Fibroblast of mammary gland (primary cell): Measurements from ENCODE around the gene CRLF1.

Experiments used
- DNase-seq: peaks from one replicate; pipeline ENCODE4 v3.0.0-alpha.2; 2010; ENCODE audit warnings: low read depth
- H3K4me3 ChIP-seq: 2 replicates; pipeline ENCODE4 v1.5.1; 2011; ENCODE audit warnings: low read depth, mild to moderate bottlenecking, low read length, moderate library complexity; ENCODE audit not compliant: control insufficient read depth
- CTCF ChIP-seq: conservative IDR thresholded peaks from 2 replicates; pipeline ENCODE4 v1.5.1; 2011; ENCODE audit warnings: low read depth, low read length, inconsistent platforms; ENCODE audit not compliant: control insufficient read depth, insufficient read depth

Gene CRLF1

GRCh38 chr19:18636969-18637629 is 30.5 kb upstream of the CRLF1 start, which contains the start of gene KLHL26:
Gene KLHL26 (plus strand): TSS chr19:18637028. CDS start chr19:18637055, 27 bp downstream.
- no peak for DNase-seq
- peak within 1 kb of the TSS; percentile 67 for H3K4me3 ChIP-seq
- TF ChIP-seq CTCF, result no peak

- peak overlapping the region; percentile 67 for H3K4me3 ChIP-seq
- TF ChIP-seq CTCF, result no peak
- peak; percentile 90 for DNase-seq
Observed at GRCh38 chr19:18636183-18636968, 29.8 kb upstream of the CRLF1 start.

GRCh38 chr19:18635831-18636182 is 29.2 kb upstream of the CRLF1 start:
- no peak overlapping the region for H3K4me3 ChIP-seq

GRCh38 chr19:18634612-18635297 is 28.2 kb upstream of the CRLF1 start:
- no peak for DNase-seq
- TF ChIP-seq CTCF, result no peak
- H3K4me3 ChIP-seq, result no peak overlapping the region

More at GRCh38 chr19:18635831-18636182, 29.2 kb upstream of the CRLF1 start:
- TF ChIP-seq CTCF, result no peak
- no peak for DNase-seq

- no peak for DNase-seq
- TF ChIP-seq CTCF, result no peak
- no peak overlapping the region for H3K4me3 ChIP-seq
Observed at GRCh38 chr19:18633321-18633720, 26.7 kb upstream of the CRLF1 start.

GRCh38 chr19:18629166-18630088 is 22.8 kb upstream of the CRLF1 start:
- no peak for TF ChIP-seq CTCF
- DNase-seq, result peak; percentile 73
- H3K4me3 ChIP-seq, result no peak overlapping the region
